ENCODE data around the gene OTOG. TPM values are rescaled to one million over a fixed set of nuclear protein-coding genes. Genes with fewer than 3 reads are reported as not detected.

Gene OTOG
- total RNA-seq, 1 donor from 2014 or later: 1.5 TPM

- no peak overlapping the region for H3K4me3 Mint-ChIP-seq (ENCODE audit: low read depth)
- peaks cover 16% of the 10 kb centered on the region for H3K27me3 Mint-ChIP-seq
- H3K9me3 Mint-ChIP-seq (ENCODE audit: low read depth): no peaks in the 10 kb centered on the region
- DNase-seq (ENCODE audit: low spot score, unreplicated experiment): no peak
- no peaks in the 10 kb centered on the region for H3K36me3 Mint-ChIP-seq (ENCODE audit: insufficient read depth)
- no peak for TF ChIP-seq CTCF (IDR thresholded peaks at IDR 0.05; ENCODE audit: unreplicated experiment)
- no peak overlapping the region for H3K27ac Mint-ChIP-seq
- peaks cover 5% of the 10 kb centered on the region for H3K4me1 Mint-ChIP-seq (ENCODE audit: low read depth)
Measured at GRCh38 chr11:17528906-17529843, 17.9 kb upstream of the OTOG start.

- H3K4me1 Mint-ChIP-seq (ENCODE audit: low read depth): peaks cover 5% of the 10 kb centered on the region
- H3K27me3 Mint-ChIP-seq: peaks cover 16% of the 10 kb centered on the region
- H3K9me3 Mint-ChIP-seq (ENCODE audit: low read depth): no peaks in the 10 kb centered on the region
- H3K27ac Mint-ChIP-seq: no peak overlapping the region
- no peak for DNase-seq (ENCODE audit: low spot score, unreplicated experiment)
- H3K4me3 Mint-ChIP-seq (ENCODE audit: low read depth): no peak overlapping the region
- TF ChIP-seq CTCF (IDR thresholded peaks at IDR 0.05; ENCODE audit: unreplicated experiment): no peak
- H3K36me3 Mint-ChIP-seq (ENCODE audit: insufficient read depth): no peaks in the 10 kb centered on the region
Measured at GRCh38 chr11:17529844-17530185, 17.2 kb upstream of the OTOG start.

- H3K27me3 Mint-ChIP-seq: peaks cover 19% of the 10 kb centered on the region
- no peak overlapping the region for H3K4me3 Mint-ChIP-seq (ENCODE audit: low read depth)
- no peak overlapping the region for H3K27ac Mint-ChIP-seq
- H3K36me3 Mint-ChIP-seq (ENCODE audit: insufficient read depth): no peaks in the 10 kb centered on the region
- no peaks in the 10 kb centered on the region for H3K9me3 Mint-ChIP-seq (ENCODE audit: low read depth)
- no peak for TF ChIP-seq CTCF (IDR thresholded peaks at IDR 0.05; ENCODE audit: unreplicated experiment)
- H3K4me1 Mint-ChIP-seq (ENCODE audit: low read depth): peaks cover 5% of the 10 kb centered on the region
- no peak for DNase-seq (ENCODE audit: low spot score, unreplicated experiment)
Measured at GRCh38 chr11:17531071-17531600, 15.9 kb upstream of the OTOG start.

- Mint-ChIP-seq H3K27me3 (peaks cover 19% of the 10 kb centered on the region), H3K9me3 (ENCODE audit: low read depth) (no peaks in the 10 kb centered on the region), H3K4me1 (ENCODE audit: low read depth) (peaks cover 6% of the 10 kb centered on the region), H3K36me3 (ENCODE audit: insufficient read depth) (no peaks in the 10 kb centered on the region), H3K4me3 (ENCODE audit: low read depth) (no peak overlapping the region), H3K27ac (no peak overlapping the region)
- no peak for TF ChIP-seq CTCF (IDR thresholded peaks at IDR 0.05; ENCODE audit: unreplicated experiment)
- DNase-seq (ENCODE audit: low spot score, unreplicated experiment): no peak
Measured at GRCh38 chr11:17531636-17532113, 15.4 kb upstream of the OTOG start.

GRCh38 chr11:17532784-17533183 lies 14.3 kb upstream of the OTOG start:
- no peak for DNase-seq (ENCODE audit: low spot score, unreplicated experiment)
- no peak for TF ChIP-seq CTCF (IDR thresholded peaks at IDR 0.05; ENCODE audit: unreplicated experiment)
- Mint-ChIP-seq H3K4me3 (ENCODE audit: low read depth) (no peak overlapping the region), H3K27me3 (peaks cover 25% of the 10 kb centered on the region), H3K4me1 (ENCODE audit: low read depth) (peaks cover 7% of the 10 kb centered on the region), H3K36me3 (ENCODE audit: insufficient read depth) (no peaks in the 10 kb centered on the region), H3K9me3 (ENCODE audit: low read depth) (no peaks in the 10 kb centered on the region), H3K27ac (no peak overlapping the region)

All from progenitor cell of endocrine pancreas (in vitro differentiated cells).